ENCODE results near the gene TRMT1.
A peak's percentile ranks its signal among the peaks of the same experiment; 100 is the strongest.
"Not testable (repeated sequence)": the region's sequence is repeated elsewhere in the genome, so short reads cannot be mapped to it uniquely, and the experiment has no call there.

Gene TRMT1

DNA sequence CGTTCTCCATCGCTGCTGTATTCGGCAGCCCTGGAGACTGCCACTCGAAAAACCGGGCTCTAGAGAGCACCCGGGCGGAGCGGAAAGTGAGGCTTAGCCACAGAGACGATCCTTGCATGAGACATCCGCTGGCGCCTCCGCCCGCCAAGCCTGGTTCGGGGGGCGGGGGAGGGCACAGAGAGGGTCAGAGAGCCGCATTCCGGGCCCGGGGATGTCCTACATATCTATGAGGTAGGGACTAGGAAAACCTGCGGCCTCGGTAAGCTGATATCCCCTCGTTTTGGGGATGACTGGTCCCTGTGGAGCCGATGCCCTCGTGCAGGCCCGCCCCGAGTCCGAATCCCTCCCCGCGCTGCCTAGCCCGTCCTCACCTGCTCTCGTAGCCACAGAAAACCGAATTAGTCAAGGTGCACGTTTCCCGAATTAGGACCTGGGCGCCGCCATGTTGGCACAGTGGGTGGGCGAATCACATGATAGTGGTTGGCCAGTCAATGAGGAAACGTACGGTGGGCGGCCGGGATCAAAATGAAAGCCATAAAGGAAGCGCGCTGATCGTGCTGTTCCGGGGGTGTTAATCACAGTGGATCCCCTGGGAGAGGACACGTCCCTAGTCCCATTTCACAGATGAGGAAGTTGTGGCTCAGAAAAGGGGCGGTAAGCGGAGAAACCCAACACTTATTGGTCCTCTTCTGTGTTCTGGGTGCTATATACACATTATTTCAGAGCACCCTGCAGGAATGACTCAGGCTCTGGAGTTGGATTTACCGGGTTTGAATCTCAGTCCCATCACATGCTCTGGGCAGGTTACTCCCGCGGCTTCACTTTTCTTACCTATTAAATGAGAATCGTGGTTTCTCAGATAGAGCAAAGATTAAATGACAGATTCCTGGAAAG is at the start of gene TRMT1:
TRMT1 (minus strand) TSS at position 459 of the 894 bp plus-strand sequence; CDS start at position 118, 341 bp downstream.
- peak; percentile 95 for DNase-seq

DNA sequence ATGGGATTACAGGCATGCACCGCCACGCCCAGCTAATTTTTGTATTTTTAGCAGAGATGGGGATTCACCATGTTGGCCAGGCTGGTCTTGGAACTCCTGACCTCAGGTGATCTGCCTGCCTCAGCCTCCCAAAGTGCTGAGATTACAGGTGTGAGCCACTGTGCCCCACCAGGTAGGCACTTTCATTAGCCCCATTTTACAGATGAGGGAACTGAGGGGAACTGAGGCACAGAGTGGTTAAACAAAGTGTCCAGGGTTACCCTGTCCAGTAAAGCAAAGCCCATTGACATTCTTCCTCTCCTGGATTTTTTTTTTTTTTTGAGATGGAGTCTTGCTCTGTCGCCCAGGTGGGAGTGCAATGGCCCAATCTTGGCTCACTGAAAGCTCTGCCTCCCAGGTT is 49.6 kb upstream of the TRMT1 start:
- DNase-seq = not testable (repeated sequence)

DNA sequence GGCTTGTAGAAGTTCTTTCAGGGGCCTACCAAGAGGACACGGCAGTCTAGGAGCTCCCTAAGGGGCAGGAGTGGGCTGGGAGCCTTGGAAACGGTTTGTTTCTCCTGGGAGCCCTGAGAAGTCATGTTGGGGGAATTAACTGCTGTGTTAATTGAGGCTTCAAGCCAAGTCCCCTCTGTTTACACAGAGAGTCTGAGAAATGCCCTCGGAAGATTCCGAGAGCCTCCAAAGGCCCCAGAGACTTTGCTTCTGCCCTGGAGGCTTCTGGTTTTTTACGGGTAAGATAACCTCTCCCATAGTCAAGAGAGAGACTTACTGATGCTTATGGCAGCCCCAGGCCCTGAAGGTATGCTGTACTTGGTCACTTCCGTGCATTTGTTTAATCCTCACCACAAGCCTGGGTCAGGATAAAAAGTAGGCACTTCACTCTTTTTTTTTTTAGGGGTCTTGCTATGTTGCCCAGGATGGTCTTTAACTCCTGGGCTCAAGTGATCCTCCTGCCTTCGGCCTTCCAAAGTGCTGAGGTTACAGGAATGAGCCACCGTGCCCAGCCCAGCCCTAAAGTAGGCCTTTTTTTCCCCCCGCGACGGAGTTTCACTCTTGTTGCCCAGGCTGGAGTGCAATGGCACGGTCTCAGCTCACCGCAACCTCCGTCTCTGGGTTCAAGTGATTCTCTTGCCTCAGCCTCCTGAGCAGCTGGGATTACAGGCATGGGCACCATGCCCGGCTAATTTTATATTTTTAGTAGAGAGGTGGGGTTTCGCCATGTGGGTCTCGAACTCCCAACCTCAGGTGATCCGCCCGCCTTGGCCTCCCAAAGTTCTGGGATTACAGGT is 48.8 kb upstream of the TRMT1 start:
- peak; percentile 34 for DNase-seq

DNA sequence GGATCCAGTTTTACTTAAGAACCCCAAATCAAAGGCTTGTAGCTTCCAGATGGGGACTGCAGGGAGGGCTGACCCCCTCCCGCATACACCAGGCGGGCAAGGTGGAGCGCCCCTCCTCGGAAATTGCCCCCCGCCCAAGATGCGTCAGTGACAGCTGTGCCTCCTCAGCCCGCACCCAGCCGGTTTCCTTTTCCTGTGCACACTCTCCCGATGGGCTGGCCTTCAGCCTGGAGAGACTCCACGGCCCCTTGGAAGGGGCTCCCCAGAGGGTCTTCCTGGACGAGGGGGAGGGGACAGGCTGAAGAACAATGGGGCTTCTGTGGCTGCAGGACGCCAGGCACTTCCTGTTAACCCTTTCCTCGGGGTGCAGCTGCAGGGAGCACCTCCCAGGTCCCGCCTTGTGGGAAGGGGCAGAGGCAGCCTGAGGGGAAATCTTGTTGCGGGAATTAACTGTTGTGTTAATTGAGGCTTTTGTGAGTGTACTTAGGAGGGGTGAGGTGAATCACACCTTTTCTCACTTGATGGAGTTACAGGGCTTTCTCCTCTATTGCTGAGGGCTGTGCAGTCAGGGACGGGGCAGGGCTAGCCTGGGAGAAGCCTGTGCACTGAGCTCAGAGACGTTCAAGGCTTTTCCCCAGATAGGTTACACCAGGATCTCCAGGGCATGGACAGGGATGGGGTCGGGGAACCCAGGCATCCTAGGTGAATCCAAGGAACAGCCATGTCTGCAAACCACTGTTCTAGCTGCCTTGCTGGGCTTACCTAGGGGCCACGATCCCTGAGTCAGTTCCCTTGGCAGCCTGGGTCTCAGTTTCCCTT is 48.0 kb upstream of the TRMT1 start:
- peak; percentile 70 for DNase-seq

DNA sequence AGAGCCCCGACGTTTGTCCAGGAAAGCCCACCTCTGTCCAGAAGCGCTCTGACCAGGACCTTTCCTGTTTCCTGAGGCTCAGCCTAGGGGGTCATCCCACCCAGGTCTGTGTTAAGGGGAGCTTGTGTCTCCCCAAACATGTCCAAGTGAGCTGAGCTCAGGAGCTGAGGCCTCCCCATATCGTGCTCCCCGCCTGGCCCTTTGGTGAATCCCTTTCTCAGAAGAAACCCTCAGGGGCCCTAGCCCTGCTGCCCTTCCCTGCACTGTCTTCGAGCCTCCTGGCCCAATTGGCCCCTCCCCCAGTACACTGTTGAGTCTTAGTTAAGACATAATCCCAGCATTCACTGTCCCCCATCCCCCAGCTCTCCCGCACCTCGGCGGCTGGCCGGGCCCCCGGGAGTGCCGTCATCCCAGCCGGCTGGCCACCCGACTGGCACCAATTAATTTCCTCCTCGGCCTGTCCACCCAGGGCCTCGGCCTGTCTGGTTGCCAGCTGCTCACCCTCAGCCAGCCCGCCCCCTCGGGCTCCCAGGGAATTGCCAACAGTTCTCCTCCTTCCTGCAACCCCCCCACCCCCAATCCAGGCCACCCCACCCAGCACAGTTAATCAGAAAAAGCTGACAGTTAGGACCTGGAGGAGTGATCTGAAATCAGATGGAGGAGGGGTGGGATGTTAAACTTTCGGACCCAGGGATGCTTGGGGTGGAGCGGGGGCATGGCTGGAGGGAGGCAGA is 47.2 kb upstream of the TRMT1 start:
- peak; percentile 90 for DNase-seq

DNA sequence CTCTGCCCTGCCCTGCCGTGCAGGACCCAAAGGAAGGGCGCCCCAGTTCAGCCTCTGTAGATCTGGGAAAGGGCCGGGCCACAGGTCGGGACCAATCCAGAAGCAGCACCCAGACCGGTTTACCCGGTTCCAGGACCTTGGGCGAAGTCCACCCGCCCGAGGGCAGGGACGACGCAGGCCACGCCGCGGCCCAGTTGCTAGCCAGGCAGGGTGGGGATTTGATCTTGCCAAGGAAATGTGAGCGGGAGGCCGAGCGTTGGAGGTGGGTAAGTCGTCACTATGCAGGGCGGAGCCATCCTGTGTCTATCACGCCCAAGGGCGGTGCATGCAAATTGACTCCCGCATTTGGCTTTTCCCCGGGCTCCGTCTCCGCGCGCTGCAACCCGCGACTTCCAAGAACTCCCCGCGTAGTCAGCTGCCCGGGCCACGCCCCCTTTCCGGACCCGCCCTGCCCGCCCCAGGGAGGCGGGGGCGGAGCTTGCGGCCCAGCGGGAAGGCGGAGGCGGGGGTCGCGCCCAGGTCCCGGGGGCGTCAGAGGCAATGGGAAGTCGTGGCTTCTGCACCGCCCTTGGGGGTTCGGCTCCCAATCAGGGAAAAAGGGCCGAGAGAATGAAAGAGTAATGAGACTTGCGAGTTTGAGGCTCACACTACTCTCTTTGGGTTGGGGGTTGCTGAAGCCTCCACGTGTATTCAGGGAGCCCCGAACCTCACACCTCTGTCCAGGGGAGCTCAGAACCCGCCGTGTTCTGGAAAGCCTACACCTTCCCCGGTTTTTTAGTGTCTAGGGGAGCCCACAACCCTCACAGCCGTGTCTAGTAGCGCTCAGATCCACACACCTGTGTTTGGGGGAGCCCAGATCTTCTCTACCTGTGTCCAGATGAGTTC is 46.4 kb upstream of the TRMT1 start:
- DNase-seq = peak; percentile 98

DNA sequence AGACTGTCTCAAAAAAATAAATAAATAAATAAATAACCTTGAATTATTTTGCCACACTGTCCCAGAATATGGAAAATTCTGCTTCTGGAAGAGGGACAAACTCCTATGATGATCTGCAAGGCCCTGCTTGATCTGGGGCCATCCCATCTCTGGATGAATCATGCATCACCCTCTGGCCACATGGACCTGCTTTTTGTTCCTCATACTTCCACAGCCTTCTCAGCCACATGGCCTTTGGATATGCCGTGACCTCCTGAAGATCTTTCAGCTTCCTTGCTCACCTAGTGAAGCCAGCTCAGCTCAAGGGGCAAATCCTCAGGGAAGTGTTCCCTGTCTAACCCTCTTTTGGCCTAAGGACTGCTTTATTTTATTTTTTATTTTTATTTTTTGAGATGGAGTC is 44.0 kb upstream of the TRMT1 start:
- DNase-seq = peak; percentile 30

DNA sequence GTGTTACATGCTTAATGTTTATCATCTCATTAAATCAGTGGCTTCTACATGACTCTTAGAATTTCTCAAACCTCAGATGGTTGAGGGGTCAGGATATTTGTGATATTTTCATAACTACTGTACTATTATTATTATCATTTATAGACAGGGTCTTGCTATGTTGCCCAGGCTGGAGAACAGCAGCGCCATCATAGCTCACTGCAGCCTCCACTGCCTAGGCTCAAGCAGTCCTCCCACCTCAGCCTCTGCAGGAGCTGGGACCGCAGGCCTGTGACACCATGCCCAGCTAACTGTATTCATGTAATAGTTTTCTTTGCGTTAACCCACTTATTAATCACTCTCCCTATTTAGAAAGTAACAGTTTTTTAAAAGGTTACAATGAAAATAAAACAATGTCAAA is 43.2 kb upstream of the TRMT1 start:
- no peak for DNase-seq

DNA sequence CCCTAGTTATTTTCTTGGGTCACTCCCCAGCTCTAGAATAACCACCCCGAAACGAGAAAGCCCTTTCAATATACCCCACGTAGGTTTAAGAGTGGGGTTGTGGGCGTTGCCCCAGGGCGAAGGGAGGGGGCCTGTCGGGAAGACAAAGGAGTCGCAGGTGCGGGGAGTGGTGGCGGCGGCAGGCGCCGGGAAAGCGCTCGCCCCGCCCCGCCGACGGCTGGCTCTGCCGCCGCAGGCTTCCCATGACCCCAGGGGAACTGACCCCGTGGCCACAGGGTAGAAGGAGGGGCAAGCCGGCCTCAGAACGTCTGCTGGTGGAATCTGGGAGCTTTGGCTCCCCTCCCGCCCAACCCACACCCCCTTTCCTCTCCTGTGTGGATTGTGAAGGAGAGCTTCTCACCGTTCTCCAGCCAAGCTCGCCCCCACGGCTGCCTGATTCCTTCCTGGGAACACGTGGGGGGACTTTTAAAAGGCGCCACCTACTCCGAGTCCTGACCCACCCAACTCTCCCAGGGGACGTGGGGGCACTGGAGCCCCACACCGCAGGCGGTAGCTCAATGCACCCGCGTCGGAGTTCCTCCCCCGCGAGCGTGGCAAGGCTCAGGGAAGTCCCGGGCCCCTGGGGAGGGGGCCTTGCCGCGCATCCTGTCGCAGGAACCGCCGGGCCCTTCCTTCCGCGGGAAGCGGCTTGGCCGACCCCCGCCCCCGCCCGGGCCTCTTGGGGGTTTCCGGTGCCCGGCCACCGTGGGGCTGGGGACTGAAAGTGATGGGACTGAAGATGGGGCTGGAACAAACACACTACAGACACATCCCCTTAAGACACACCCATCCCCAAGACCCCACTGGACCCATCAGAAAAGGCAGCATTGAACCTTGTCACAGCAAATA is 39.2 kb upstream of the TRMT1 start:
- DNase-seq = peak; percentile 62

DNA sequence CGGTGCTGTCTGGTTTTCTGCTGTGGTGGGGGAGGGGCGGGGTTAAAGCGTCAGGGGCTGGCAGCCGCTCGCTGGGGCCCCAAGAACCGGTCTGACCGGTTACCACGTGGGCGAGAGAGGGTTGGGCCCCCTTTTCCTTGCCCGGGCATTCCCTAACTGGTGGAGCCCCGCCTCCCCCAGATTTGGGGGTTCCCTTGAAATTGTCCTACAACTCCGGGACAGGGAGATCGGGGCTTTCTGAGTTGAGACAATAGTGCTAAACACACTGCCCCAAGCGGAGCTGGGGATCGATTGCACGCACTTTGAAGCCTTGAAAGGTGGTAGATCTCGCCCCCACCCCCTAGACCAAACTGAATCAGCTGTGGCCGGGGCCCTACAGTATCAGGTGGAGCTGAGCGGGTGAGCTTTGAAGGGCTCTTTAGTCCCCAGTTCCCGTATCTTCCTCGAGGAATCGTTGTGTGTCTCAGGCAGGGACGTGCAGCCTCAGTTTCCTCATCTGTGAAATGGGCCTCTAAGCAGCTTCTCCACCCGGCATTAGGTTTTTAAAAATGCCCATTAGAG is 38.5 kb upstream of the TRMT1 start:
- DNase-seq = peak; percentile 70

DNA sequence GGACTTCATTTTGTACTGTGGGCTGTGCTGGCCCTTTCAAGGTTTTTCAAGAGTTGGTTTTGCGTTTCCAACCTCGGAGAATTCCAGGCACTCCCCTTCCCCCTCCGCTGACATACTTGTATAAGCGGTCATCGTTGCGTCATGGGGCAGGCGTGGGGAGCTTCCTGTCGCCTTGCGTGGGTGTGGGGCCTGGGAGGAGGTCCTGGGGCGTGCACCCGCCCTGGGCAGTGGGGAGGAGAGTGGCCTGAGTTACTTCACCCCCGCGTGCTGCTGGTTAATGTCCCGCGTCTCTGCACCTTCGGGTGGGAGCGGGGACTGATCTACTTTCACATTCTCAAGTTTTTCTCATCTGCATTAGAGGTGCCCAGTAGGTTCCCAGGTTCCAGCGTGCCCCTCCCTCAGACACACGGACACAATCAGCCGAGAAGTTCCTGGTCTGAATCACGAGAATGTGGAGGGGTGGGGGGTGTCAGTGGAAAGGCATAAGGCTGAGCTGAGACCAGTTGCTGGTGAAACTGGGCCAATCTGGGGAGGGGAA is 37.8 kb upstream of the TRMT1 start:
- DNase-seq = peak; percentile 95

DNA sequence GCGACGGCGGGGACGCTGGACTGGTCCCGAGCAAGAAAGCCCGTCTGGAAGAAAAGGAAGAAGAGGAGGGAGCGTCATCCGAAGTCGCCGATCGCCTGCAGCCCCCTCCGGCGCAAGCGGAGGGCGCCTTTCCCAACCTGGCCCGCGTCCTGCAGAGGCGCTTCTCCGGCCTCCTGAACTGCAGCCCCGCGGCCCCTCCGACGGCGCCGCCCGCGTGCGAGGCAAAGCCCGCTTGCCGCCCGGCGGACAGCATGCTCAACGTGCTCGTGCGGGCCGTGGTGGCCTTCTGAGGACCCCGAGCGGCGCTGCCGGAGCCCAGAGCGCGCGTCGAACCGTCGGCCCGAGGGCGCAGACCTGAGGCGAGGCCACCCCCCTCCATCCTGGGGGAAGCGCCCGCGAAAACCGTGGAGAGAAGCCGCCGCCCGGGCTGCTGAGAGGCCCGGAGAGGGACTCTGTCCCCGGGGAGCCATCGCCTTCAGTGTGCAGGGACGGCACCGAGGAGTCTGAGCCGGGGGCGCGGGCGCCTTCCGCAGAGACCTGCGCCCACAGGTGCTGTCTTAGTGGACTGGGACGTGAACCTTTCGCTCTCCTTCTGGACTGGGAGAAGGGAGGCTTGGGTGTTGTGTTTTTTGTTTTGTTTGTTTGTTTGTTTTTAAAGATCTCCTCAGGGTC is 37.2 kb upstream of the TRMT1 start:
- peak; percentile 43 for DNase-seq

DNA sequence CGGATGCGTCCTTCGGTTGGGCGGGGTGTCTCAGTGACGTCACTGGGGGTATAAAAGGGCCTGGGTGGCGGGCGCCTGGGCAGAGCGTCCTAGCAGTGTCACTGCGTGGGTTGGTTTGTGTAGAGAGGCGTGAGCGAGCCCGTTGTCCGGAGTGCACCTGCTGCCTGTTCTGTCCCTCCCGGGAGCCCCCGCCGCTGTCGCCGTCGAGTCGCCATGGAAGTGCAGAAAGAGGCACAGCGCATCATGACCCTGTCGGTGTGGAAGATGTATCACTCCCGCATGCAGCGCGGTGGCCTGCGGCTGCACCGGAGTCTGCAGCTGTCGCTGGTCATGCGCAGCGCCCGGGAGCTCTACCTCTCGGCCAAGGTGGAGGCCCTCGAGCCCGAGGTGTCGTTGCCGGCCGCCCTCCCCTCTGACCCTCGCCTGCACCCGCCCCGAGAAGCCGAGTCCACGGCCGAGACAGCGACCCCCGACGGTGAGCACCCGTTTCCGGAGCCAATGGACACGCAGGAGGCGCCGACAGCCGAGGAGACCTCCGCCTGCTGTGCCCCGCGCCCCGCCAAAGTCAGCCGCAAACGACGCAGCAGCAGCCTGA is 36.5 kb upstream of the TRMT1 start:
- DNase-seq = peak; percentile 96

DNA sequence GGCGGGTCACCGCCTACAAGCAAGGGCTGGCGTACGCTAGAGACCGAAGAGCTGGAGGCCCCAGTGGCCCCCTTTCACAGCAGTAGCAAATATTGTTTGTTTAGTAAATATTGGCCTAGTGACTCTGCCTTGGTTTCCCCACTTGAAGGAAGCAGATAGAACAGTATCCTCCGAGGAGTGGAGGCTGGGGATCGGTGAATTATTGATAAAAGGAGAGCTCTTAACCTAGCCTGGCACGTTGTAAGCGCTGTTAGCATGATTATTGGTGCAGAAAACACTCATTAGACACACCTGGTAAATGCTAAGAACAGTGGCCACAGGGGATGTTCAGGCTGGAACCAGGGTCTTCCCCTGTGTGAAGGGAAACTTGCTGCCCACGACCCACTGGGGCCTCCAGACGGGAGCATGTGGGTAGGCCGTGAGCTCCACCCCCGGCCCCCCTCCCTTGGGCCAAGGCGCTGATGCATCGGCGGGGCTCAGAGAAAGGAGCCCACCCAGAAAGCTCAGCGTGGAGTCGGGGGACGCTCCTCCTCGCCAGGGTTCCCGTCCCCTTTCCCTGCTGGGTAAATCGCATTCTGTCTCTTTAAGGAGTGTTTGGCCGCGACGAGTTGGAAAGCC is 35.9 kb upstream of the TRMT1 start:
- DNase-seq = no peak

DNA sequence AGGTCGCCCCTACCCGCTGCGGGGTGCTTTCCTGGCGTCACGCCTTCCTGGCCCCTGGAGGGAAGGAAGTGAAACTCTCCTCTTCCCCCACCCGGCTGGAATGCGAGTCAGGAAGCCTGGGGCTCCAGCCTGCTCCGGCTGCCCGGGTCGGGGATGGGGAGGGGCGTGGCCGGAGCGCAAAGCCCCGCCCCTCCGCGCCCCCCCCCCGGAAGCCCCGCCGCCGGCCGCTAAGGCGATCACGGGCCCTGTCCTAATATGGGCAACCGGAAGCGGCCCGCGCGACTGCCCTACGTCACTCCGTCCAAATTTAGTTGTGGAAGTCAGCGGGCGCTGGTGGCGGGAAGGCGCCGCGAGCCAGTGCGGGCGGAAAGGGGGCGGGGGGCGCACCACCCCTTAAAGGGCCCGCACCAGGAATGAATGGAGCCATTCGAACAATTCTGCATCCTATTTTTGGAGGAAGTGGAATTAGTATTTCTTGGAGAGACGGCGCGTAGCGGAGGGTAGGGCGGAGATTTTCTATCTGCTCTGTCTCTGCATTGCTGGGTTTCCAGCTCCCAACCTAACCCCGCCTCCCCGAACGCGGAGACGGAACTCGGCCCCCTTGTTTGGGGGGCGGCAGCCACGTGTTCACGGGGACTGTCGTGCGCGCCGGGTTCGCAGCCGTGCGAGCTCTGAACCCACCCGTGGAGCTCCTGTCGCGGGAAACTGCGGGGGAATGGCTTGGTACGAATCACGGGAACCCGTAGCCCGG is 35.2 kb upstream of the TRMT1 start:
- DNase-seq = peak; percentile 98

DNA sequence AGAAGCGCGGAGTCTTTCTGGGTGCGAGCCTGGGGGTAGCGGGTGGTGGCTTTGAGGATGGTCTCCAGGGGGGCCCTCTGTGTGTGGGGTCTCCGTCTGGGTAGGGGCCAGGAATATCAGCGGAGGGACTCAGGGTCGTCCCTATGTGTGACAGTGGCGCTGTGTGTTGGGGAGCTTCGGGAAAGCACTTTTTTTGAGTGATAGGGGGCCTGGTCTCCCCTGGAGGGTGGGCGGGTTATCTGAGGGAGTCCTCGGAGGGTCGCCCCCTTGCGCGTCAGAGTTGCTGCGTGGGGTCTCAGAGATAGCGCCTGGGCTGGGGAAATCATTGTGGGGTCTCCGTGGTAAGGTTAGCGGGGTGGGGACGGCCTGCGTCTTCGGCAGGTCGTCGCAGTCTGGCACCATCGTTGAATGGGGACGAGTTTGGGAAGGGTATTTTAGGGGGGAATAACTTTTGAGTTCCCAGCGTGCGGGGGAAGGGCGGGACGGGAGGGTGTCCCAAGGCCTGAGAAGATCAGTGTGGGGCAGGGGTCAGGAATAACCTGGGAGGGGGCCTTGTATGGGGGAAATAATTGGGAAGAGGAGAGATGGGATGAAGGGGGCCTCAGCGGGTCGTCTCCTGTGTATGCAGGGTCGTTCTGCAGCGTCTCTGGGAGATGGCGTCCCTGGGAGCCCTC is 34.5 kb upstream of the TRMT1 start:
- DNase-seq = no peak
